Peyer's patch (tissue), 4 donors: ENCODE measurements around the gene ITPR1.

Experiments used
- CTCF ChIP-seq, 6 experiments: fragments of 450-650 bp in 4 of 6; fragments of 200-600 bp in 2 of 6; sonication (generic) in 1 of 6; IDR thresholded peaks; one replicate each; pipeline ENCODE4 v1.5.1; 2017 to 2019; ENCODE audit warnings: antibody characterized with exemption in 6 of 6, mild to moderate bottlenecking in 3 of 6, moderate library complexity in 1 of 6
- POLR2A ChIP-seq, 2 donors: fragments of 450-650 bp; IDR thresholded peaks; one replicate each; pipeline ENCODE4 v1.5.1; 2017; ENCODE audit warnings: antibody characterized with exemption in 2 of 2, mild to moderate bottlenecking in 2 of 2, moderate library complexity in 2 of 2

GRCh38 chr3:4464576-4464975 lies 28.6 kb upstream of the ITPR1 start:
- no peak for TF ChIP-seq CTCF (IDR thresholded peaks at IDR 0.05)
- no peak for TF ChIP-seq POLR2A (IDR thresholded peaks at IDR 0.05)
